ENCODE results near the gene UBE2L3. TPM values are rescaled to one million over a fixed set of nuclear protein-coding genes. Genes with fewer than 3 reads are reported as not detected.
"Not testable (repeated sequence)": the region's sequence is repeated elsewhere in the genome, so short reads cannot be mapped to it uniquely, and the experiment has no call there.

The UBE2L3 gene
- total RNA-seq, 1 donor from 2014 or later: 33.5 TPM

DNA sequence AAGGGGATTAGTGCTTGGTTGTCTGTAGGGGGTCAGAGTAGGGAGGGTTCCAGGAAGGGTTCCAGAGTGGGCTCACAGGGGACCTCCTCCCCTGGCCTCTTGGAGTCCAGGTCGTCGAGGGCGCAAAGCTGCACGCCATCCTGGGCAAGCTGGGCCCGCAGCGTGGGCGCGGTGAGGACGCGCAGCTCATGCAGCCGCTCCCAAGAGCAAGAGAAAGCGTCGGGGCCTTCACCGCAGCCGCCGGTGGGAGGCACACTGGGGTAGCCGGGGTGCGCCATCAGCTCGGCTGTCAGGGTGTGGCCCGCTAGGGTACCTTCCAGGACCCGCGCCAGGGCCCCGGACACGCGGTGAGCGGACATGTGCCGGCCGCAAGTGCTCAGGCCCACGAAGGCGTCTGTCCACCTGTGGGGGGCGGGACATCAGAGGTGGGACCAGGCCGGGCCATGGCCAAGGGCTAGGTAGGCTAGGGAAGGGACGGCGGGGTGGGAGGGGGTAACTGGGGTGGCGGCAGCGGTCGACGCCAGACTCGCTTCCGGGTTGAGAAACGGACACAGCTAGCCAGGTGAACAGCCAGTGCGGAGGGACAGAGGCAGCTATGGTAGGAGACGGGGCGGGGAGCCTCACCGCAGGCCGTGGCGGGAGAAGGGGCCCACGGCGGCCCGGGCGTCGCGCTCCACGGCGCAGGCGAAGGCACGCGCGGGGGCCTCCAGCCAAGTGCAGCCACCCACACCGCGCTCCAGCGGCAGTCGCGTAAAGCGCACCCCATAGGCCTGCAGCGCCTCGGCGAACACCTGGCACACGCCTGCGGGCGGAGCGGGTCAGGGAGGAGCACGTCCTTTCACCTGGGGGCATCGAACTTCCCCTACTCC, 61.1 kb downstream of the UBE2L3 start:
- DNase-seq: no peak

DNA sequence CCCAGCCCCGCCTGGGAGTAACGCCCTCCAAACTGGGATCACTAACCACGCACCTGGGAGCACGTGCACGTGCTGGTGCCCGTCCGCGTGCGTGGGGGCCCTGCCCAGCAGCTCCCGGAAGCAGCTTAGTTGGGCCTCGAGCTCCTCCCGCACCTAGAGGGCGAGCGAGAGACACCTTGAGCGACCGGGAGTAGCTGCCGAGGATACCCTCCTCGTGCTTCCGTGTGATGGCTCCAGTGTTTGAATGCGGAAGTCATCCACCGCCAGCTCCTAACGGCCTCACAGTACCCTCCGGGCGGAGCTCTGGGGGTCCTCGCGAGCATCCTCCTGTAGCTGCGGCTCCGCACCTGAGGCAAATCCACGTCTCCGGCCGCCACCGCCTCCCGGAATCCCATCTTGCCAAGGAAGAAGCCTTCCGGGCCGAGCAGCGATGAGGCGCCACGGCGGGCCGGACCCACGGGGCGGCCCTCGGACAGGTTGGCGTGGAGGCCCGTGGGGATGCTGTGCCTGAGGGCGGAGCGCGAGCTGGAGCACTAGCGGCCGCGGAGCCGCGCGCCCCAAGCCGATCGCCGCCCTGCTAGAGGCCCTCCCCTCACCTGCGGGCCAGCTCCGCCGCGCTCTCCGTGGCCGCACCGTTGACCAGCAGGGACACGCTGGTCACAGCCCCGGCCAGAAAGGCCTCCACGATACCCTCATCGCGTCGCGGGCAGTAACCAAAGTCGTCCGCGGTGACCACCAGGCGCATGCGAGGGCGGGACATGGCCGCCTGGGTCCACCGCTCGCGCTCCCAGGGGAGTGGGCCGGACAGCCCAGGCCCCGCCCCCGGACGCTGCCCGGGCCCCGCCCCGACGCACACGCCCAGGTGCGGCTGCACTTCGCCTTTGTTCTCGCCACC, 62.0 kb downstream of the UBE2L3 start, which contains the start of gene YDJC:
Gene YDJC (minus strand): TSS at position 768 of the 895 bp plus-strand sequence. CDS start 8 bp downstream, at position 760.
- DNase-seq: peak; percentile 96

DNA sequence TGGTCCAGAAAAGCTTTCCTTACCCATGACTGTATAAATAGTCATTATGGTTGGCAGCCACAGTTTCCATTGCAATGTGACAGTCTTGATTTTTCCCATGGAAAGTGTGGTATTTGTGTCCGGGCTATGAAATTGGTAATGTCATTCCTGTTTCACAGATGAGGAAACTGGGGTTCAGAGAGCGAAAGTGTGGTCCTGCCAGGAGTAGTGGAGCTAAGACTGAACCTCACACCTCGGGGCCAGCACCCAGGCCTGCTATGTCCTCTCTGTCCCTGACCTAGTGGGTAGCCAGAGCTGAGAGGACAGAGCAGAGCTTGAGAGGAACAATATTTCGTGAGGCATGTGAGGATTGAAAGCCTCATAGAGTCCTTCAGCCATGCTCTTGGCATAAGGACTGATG, 63.5 kb downstream of the UBE2L3 start:
- no peak for DNase-seq

DNA sequence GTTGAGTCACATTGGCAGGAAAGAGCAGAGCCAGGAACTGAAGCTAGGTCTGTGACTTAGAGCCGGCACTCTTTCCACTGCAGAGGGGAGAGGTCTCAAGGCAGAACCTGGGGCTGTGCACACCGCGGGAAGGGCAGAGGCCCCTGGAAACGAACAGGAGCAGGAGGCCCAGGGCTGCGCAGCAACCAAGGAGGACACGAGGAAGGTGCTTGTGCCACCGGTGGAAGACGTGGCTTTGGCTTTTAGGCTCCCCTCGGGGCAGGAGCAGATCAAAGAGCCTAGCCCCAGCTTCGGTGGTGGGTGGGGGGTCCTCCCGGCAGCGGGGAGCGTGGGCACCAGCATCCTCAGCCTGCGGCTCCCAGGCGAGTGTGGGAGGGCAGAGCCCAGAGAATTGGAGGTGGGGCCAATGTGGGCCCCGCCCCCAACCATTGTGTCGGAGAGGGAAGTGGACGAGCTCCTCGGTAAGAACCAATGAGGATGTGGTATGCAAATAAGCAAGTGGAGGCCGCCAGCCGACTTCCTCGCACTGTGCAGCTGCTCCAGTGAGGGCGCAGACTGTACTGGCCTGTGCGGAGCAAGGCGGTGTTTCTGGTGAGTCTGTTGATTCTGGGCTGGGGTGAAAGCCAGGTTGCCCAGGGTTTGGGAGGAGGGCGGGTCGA, 64.9 kb downstream of the UBE2L3 start, which contains the start of gene CCDC116:
Gene CCDC116 (plus strand): TSS at position 524 of the 659 bp plus-strand sequence. CDS start 422 bp downstream, outside the sequence.
- DNase-seq: peak; percentile 37

DNA sequence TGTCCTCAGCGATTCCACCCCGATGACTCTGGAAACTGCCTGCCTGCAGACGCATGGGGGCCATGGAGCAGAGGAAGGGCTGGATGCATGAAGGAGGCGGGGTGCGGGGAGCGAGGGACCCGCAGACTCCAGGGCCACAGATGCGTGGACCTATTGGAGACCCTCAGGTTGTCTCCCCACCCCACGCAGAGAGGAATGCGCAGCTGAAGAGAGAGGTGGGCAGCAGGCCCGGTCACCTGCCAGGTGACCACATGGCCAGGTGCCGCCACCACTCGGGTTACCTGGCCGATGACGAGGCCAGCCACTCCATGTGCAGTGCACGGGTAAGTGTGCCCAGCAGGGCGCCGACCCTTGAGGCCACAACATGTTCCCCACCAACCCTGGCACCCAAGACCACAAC, 65.4 kb downstream of the UBE2L3 start:
- no peak for DNase-seq

DNA sequence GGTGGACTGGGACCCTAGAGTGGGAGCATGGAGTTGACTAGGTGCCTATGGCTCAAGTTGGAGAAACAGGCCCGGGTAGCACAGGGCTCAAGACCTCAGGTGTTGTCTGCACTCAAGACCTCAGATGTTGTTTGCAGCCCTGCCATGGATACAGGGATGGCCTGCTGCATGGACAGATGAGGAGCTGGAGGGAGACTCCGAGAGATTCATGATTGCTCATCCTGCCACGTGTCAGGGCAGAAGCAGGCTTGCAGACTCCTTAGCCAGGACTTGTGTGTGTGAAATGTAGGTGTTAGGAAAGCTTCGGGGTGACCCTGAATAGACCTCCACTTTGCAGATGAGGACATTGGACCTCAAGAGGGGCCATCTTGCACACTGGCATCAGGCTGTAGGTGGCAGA, 66.0 kb downstream of the UBE2L3 start:
- no peak for DNase-seq

DNA sequence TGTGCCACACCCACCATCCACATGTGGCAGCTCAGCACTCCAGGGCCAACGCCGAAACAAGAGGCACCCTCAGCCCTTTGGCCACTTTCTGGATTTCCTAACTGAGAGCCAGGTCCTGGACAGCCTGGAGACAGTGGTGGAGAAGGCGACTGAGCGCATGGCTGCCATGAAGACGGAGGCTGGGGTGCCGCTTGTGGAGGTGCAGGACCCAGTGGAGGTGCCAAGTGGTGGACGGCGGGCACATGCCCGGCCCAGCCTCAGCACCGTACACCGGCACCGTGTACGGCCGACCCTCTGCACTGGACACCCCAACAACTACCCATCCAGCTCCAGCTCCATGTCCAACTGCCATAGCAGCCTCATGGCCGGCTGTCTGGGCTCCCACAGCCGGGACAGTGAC, 66.6 kb downstream of the UBE2L3 start:
- DNase-seq: no peak

DNA sequence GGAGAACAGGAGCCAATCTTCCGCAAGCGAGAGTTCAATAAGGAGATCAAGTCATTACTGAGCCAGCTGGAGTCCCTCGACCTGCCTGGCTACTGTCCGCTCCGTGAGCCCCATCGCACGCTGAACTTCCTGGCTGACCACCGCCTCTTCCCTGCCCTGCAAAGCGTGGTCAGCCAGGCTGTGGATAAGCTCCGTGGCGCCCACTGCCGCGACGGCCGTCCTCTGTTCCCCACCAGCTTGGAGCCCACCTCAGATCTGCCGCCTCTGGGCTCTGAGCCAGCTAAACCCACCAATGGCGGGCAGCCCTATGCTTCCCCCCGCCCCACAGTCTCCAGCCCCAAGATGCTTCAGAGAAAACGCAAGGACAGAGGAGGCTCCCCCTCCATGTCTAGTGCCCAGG, 67.3 kb downstream of the UBE2L3 start:
- no peak for DNase-seq

DNA sequence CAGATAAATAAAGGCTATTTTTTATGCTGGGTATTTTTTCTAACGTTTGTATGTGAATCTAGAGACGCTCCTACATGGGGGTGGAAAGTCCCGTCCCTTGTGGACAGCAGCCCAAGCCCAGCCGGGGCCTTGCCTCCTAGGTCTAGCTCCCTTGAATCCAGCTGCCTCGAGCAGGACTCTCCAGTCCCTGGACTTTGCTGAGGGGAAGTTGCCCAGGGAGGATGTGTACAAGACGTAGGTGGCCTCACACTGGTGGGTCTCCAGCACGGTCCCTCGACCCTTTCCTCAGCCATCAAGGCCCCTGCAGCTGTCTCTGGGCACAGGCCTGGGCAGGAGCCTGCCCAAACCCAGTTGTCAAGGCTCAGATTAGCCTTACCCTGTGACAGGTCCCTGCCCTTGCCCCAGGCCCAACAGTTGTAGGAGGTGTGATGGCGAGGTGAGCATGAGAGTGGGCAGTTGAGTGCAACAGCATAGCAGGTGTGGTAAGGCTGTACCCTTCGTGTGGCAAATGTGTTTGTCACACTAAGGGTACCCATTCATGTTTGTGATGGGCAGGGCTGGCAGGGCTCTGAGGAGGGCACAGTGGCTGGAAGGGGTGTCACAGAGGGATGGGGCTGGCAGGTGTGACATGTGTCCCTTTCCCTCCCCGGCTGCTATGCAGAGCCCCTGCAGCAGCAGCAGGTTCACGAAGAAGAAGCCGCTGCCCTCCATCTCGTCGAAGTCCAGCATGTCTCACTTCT, 68.4 kb downstream of the UBE2L3 start:
- no peak for DNase-seq

DNA sequence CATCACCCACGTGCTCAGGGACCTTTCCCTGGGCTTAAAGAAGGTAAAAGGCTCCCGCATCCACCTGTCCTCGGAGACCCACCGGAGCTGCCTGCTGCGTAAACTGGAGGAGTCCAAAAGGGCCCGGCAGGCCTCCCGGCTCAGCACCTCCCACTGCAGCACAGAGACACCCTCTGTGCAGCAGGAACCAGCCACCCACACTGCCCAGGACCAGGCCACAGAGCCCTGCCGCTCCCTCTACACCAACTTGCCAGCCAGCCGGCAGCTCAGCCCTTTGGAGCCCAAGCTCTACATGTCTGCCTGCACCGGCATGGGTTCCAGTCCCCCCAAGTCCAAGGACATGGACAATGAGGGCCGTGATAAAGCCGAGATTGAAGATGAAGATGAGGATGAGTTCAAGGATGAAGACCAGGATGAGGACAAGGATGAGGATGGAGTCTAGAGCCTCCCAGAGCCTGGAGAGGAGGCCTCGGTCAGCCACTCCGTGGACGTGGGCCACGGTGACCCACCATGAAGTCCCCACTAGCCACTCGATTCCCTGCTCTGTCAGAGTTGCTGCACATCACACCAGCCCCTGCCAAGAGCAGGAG, 69.2 kb downstream of the UBE2L3 start:
- DNase-seq: no peak

DNA sequence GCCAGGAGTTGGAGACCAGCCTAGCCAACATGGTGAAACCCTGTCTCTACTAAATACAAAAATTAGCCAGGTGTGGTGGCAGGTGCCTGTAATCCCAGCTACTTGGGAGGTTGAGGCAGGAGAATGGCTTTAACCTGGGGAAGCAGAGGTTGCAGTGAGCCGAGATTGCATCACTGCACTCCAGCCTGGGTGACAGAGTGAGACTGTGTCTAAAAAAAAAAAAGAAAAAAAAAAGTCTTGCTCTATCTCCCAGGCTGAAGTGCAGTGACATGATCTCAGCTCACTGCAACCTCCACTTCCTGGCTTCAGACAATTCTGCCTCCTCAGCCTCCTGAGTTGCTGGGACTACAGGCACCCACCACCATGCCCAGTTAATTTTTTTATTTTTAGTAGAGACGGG, 69.9 kb downstream of the UBE2L3 start:
- DNase-seq: not testable (repeated sequence)

DNA sequence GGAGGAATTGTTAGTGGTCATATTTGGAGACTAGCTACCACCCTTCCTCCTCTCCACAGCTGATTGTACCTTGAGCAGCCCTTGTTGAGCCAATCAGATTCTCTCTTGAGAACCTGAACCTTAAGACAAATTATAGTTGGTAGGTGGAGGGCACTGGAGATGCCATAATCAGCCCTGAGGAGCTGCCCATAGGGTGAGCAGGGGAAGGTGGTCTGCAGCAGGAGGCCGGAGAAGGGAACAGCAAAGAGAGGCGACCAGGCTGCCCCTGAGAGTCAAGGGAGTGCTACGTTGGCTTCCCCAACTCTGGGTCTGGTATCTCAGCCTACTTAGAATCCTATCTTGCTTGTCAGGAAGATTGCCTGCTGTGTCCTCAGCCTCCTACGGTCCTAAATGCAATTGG, 71.8 kb downstream of the UBE2L3 start:
- DNase-seq: no peak

DNA sequence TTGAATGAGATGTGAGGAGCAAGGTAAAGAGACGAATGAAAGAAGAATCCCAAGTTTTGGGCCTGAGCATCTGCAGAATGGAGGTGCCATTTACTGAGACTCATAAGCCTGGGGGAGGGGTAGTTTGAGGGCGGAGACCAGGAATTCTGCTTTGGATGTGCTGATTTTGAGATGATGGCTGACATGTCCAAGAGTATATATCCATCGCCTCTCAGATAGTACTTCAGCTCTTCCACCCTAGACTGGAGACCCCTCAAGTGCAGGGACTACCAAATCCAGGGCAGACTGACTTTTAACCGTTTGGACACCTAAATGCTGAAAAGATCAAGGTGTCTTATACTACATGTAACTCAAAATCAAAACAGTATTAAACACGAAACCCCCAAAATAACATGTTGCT, 73.3 kb downstream of the UBE2L3 start:
- no peak for DNase-seq

DNA sequence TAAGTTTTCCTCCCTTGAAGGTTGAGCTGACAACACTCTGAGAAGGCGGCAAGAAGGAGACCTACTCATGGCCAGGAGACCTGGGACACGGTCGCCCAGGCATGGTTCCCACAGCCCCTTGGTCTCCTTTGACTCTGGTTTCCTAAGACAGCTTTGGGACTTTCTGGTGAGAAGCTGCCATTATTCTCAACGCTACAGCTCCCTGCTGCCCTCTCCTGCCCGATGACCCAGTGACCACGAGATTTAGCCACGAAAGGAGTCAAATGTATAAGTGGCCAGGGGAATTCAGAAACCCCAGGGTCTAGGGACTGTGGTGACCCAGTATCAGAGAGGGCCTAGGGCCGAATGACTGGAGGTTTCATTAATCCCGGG, 73.9 kb downstream of the UBE2L3 start:
- DNase-seq: peak; percentile 79

DNA sequence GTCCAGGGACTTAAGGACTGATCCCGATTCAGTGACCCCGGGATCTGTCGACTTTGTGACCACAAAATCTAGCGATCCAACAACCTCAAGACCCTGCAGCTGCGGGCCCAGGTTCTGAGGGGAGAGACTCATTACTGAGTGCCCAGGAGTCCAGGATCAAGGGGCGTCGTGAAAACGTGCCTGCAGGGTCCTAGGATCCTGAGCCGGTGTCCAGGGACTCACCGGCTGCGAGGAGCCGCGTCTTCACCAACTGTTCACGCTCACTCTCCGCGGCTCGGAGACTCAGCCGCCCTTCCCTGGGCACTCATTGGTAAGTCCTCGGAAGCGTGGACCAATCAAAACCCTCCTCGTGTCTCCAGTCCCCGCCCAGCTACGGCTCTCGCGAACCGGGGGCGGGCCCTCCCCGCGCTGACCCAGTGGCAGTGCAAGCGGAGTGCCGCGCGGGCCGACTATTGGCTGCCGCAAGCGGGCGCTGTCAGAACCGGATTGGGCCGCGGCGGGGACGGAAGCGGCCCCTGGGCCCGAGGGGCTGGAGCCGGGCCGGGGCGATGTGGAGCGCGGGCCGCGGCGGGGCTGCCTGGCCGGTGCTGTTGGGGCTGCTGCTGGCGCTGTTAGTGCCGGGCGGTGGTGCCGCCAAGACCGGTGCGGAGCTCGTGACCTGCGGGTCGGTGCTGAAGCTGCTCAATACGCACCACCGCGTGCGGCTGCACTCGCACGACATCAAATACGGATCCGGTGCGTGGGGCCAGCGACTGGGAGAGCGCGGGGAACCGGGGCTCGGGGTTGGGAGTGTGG, 74.5 kb downstream of the UBE2L3 start, which contains the start of gene SDF2L1:
Gene SDF2L1 (plus strand): TSS at position 514 of the 795 bp plus-strand sequence. CDS start 35 bp downstream, at position 549.
- peak; percentile 99 for DNase-seq

DNA sequence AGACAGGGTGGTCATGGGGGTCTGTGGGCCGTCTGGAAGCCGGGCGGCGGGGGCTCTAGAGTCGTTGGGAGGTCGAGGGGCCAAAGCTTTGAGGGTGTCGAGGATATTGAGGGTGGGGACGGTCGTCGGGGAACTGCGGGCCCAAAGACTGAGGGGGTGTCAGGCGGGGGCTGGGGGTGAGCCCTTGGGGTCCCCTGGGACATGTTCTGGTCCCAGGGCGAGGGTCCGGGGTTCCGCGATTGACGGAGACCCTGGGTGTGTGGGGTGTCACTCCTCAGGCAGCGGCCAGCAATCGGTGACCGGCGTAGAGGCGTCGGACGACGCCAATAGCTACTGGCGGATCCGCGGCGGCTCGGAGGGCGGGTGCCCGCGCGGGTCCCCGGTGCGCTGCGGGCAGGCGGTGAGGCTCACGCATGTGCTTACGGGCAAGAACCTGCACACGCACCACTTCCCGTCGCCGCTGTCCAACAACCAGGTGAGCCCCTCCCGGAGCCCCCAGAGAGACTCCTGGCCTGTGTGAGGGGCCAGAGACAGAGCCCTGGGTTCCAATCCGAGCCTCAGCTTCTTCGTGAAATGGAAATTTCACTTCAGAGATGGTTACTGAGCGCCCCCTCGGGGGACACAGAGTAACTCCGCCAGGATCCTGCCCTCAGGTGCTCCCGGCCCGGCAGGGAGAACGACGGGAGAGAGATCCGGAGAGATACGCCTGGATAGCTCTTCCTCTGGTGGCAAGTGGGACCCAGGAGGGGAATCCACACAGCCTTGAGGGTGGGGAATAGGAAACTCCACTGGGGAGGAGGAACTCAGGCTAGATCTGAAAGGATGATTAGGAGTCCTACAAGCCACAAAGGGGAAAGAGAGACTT, 75.3 kb downstream of the UBE2L3 start:
- peak; percentile 70 for DNase-seq

DNA sequence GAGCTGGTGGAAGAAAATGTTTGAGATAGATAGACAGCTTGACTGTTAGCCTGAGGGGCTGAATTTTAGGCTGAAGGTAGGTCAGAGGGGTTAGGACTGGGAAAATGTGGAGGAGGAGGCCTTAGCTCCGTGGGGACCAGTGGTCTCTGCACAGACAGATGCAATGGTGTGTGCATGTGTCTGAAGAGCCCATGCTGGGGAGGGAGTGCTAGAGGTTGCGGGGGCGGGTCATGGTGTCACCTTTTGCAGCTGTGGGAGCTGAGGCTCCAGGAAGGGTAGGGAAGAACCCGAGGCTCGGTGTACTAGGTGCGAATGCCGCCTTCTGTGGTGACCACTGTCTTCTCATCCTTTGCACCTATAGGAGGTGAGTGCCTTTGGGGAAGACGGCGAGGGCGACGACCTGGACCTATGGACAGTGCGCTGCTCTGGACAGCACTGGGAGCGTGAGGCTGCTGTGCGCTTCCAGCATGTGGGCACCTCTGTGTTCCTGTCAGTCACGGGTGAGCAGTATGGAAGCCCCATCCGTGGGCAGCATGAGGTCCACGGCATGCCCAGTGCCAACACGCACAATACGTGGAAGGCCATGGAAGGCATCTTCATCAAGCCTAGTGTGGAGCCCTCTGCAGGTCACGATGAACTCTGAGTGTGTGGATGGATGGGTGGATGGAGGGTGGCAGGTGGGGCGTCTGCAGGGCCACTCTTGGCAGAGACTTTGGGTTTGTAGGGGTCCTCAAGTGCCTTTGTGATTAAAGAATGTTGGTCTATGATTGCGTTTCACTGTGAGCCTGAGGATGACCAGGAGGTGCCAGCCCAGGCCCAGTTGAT, 76.2 kb downstream of the UBE2L3 start:
- DNase-seq: no peak

DNA sequence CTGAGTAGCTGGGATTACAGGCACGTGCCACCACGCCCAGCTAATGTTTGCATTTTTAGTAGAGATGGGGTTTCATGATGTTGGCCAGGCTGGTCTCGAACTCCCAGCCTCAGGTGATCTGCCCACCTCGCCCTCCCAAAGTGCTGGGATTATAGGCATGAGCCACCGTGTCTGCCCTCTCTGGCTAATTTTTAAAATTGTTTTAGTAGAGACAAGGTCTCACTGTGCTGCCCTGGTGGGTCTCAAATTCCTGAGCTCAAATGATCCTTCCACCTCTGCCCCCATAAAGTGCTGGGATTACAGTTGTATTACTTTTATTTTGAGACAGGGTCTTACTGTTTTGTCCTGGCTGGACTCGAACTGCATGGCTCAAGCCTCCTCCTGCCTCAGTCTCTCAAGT, 78.0 kb downstream of the UBE2L3 start:
- DNase-seq: not testable (repeated sequence)

Data from dermis blood vessel endothelial cell (primary cell).